HG03442 (cell line): ENCODE measurements around the gene ARRDC5.
A peak's percentile ranks its signal among the peaks of the same experiment; 100 is the strongest.
"Not testable (repeated sequence)": the region's sequence is repeated elsewhere in the genome, so short reads cannot be mapped to it uniquely, and the experiment has no call there.

Experiments used
- ATAC-seq: cut with Tn5 transposase; IDR thresholded peaks from one replicate; pipeline ENCODE4 v1.9.1; 2021; ENCODE audit warnings: mild to moderate bottlenecking, moderate library complexity; ENCODE audit not compliant: unreplicated experiment

The ARRDC5 gene

DNA sequence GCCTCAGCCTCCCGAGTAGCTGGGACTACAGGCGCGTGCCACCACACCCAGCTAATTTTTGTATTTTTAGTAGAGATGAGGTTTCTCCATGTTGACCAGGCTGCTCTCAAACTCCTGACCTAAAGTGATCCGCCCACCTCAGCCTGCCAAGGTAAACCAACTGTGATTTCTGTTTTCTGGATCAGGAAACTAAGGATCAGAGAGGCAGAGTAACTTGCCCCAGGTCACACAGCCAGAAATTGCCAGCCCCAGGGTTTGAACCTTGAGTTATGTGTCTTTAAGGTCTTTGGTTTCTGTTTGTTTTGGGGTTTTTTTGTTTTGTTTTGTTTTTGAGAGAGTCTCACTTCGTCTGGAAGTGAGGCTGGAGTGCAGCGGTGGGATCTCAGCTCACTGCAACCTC, 31.0 kb downstream of the ARRDC5 start:
- ATAC-seq, result no peak

DNA sequence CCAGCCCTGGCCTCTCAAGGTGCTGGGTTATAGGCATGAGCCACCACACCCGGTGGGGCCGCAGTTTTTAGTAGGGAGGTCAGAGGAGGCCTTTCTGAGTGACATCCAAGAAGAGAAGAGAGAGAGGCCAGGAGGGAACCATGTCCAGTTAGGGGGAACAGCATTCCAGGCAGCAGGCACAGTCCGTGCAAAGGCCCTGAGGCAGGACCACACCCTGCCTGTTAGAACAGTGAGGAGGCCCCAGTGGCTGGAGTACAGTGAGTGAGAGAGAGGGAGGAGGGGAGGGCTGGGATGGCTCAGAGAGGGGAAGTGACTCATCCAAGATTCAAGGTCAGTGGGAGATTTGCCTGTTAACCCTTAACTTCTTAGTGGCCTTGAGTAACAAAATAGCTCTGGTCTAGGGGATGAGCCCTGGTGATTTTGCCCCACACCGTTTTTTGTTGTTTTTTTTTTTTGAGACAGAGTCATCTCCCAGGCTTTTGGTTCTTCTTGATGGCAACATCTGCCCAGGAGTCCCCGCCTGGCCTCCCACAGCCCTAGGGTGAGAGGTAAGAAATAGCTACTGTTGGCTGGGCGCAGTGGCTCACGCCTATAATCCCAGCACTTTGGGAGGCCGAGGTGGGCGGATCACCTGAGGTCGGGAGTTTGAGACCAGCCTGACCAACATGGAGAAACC, 32.5 kb downstream of the ARRDC5 start:
- no peak for ATAC-seq

- no peak for ATAC-seq
These were observed 34.3 kb downstream of the ARRDC5 start for GRCh38 chr19:4868286-4868834.

DNA sequence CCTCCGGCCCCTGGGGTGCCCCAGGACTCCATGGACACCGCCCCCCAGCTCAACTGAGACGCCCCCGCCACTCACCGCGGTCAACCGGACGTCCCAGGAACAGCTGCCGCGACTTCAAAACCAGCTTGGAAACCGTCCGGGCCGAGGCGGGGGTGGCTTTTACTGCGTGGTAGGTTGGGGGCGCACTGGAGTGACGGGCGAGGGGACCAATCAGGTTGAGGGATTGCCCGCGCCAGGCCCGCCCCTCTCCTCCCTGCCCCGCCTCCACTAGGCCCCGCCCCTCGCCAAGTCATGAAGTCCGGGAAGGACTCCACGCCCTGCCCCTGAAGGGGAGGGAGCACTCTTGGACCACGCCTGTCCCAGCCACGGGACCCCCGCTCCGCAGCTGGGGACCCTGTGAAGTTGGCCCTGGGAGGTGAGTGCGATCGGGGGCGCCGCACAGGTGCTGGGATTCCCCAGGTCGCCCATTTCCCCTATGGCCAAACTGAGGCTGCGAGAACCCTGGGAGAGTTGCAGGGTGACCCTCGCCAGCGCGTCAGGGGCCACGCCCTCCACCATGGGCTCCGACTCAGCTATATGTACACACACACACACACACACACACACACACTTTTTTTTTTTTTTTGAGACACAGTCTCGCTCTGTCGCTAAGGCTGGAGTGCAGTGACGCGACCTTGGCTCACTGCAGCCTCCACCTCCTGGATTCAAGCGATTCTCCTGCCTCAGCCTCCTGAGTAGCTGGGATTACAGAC, 35.0 kb downstream of the ARRDC5 start, which contains the start of gene PLIN3:
Gene PLIN3 (minus strand): TSS at position 134 of the 752 bp plus-strand sequence. CDS start 6,273 bp downstream, outside the sequence.
- peak; percentile 77 for ATAC-seq

GRCh38 chr19:4866595-4867424, 35.9 kb downstream of the ARRDC5 start:
- no peak for ATAC-seq

DNA sequence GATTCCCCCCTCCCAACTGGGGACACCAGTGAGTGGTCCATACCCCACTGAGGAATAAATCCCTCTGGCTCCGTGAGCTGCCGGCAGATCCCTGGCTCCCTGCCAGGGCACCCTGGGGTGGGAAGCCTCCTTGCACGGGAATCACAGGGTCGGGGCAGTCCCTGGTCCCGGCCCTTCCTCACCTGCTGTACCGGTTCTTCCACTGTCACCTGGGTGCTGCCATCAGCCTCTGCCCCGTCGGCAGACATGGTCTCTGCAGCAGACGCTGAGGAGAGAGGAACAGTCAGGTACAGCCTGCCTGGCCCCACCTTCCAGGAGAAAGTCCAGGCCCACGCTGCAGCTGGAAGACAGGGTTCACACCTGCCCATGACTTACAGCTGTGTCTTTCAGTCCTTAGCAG, 41.5 kb downstream of the ARRDC5 start:
- no peak for ATAC-seq

DNA sequence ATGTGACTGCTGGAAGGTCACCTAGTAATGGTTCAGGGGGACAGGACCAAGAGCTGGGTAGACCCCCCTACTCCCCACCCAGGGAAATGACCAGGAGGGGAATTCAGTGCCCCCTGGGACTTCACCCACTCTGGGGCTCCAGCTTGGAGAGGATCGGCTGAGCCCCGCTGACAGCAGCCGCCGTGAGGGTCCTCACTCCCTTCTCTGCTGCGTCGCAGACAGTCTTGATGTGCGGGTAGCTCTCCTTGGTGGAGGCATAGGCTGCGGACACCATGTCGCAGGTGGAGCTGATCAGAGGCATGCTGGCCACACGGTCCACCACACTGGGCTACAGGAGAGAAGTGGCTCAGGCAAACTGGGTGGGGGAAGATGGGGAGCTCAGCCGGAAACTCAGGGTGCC, 43.0 kb downstream of the ARRDC5 start:
- no peak for ATAC-seq

DNA sequence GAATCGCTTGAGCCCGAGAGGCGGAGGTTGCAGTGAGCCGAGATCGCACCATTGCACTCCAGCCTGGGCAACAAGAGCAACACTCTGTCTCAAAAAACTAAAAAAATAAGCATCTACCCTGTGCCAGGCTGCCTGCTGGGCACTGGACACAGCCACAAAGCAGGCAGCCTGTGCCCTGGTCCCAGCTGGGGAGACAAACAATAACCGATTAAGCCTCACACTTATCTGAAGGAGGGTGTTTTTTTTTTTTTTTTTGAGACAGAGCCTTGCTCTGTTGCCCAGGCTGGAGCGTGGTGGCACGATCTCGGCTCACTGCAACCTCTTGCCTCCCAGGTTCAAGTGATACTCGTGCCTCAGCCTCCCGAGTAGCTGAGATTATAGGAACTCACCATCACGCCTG, 46.2 kb downstream of the ARRDC5 start:
- not testable (repeated sequence) for ATAC-seq

DNA sequence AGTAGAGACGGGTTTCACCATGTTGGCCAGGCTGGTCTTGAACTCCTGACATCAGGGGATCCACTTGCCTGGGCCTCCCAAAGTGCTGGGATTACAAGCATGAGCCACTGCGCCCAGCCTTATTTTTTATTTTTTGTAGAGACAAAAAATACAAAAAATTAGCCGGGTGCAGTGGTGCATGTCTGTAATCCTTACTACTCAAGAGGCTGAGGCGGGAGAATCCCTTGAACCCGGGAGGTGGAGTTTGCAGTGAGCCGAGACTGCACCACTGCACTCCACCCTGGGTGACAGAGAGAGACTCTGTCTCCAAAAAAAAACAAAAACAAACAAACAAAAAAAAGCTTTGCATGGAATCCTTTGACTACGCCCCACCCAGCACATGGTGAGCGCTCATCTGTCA, 49.2 kb downstream of the ARRDC5 start:
- not testable (repeated sequence) for ATAC-seq

DNA sequence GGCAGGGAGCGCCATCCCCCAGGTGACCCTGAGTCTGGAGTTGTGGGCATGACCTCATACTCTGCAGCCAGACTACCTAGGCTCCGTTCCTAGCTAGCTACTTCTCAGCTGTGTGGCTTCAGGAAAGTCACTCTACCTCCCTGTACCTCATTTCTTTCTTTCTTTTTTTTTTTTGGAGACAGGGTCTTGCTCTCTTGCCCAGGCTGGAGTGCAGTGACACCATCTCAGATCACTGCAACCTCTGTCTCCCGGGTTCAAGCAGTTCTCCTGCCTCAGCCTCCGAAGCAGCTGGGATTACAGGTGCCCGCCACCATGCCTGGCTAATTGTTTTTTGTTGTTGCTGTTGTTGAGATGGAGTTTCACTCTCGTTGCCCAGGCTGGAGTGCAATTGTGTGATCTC, 50.2 kb downstream of the ARRDC5 start:
- ATAC-seq, result no peak

- peak; percentile 41 for ATAC-seq
These were observed 51.0 kb downstream of the ARRDC5 start for GRCh38 chr19:4851551-4852290.

DNA sequence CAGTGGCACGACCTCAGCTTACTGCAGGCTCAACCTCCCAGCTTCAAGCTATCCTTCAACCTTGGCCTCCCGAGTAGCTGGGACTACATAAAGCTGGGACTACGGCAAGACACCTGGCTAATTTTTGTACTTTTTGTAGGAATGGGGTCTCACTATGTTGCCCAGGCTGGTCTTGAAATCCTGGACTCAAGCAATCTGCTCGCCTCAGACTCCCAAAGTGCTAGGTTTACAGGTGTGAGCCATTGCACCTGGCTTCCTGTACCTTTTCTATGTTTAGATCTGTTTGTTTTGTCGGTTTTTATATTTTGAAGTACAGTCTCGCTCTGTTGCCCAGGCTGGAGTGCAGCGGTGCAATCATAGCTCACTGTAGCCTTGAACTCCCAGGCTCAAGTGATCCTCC, 53.7 kb downstream of the ARRDC5 start:
- no peak for ATAC-seq

DNA sequence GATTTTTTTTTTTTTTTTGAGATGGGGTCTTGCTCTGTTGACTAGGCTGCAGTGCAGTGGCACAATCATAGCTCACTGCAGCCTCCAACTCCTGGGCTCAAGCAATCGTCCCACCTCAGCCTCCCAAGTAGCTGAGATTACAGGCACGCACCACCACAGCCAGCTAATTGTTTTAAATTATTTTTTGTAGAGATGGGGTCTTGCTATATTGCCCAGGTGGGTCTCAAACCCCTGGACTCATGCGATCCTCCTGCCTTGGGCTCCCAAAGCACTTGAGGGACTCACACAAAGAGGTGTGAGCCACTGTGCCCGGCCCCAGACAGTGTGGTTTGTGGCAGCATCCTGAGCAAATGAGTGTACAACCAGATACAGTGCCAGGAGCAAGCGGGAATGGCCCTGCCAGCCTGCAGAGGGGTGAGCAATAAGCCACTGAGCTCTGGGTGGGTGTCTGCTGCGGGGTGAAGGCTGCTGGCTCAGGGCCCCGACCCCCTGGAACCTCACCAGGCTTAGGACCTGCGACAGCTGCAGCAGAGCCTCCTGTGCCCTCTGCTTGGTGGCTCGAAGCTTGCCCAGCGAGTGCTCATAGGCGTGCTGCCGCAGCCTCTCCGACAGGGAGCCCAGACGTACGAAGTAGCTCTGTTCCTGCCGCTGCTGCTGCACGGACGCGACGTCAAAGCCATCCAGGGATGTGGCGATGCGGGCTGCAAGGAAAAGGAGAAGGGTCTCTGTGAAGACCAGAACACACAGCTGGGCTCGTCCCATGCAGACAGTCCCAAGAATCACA, 55.3 kb downstream of the ARRDC5 start:
- ATAC-seq, result no peak

GRCh38 chr19:4845975-4846374, 56.7 kb downstream of the ARRDC5 start:
- not testable (repeated sequence) for ATAC-seq

DNA sequence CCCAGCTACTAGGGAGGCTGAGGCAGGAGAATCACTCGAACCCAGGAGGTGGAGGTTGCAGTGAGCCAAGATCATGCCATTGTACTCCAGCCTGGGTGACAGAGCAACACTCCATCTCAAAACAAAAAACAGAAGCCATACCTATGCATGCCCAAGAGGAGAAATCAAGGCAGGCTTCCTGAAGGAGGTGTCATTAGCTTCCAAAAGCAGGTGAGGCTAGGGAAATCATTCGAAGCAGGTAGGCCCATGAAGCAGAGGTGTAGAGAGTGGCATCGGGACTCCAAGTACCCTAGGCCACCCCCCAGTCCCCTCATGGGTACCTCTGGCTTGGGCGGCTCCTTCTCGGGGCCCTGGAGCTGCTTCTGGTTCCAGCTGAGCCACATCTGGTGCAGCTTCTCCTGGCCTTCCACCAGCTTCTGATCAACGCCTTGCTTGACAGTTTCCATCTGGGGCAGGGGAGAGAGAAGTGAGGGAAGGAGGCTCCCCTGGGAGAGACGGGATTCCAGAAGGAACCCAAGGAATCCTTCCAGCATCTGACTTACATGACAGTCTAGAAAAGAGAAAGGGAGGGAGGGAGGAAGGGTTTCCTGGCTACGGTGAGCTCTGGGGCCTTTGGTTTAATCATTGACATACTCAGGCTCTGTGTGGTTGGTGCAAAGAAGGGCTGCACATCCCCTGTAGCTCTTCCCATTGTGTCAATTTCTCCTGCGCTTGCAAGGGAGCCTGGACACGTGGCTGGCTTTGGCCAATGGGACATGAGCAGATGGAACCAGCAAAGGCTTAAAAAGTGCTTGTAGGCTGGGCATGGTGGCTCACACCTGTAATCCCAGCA, 58.1 kb downstream of the ARRDC5 start:
- no peak for ATAC-seq

DNA sequence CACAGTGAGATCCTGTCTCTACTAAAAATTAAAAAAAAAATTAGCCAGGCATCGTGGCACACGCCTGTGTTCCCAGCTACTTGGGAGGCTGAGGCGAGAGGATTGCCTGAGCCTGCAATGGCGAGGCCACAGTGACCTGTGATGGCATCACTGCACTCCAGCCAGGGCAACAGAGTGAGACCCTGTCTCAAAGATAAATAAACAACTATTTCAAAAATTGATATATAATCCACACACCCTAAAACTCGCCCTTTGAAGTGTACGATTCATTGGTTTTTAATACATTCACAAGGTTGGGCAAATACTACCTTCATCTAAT, 59.1 kb downstream of the ARRDC5 start:
- no peak for ATAC-seq
